Spinal cord (tissue), 10 donors: ENCODE data around the gene JPH2. TPM values are rescaled to one million over a fixed set of nuclear protein-coding genes. Genes with fewer than 3 reads are reported as not detected.
"Not testable (repeated sequence)": the region's sequence is repeated elsewhere in the genome, so short reads cannot be mapped to it uniquely, and the experiment has no call there.

Experiments used
- DNase-seq, 6 donors: peaks; one replicate each; pipeline versions ENCODE4 v3.0.0 to v3.0.0-alpha.2; 2013 to 2015; ENCODE audit warnings: low spot score in 6 of 6, low read depth in 4 of 6
- H3K27ac ChIP-seq: one replicate; pipeline ENCODE4 v1.5.1; 2013; ENCODE audit warnings: low read depth, low read length, control low read depth
- H3K27me3 ChIP-seq: one replicate; pipeline ENCODE4 v1.6.1; 2013; ENCODE audit warnings: low read length; ENCODE audit not compliant: control insufficient read depth, insufficient read depth
- H3K36me3 ChIP-seq: one replicate; pipeline ENCODE4 v1.6.1; 2013; ENCODE audit warnings: low read length; ENCODE audit not compliant: control insufficient read depth, insufficient read depth
- H3K4me1 ChIP-seq: one replicate; pipeline ENCODE4 v1.6.1; 2013; ENCODE audit warnings: low read length; ENCODE audit not compliant: control insufficient read depth, insufficient read depth
- H3K4me3 ChIP-seq: one replicate; pipeline ENCODE4 v1.5.1; 2013; ENCODE audit warnings: low read depth, low read length, control low read depth
- H3K9me3 ChIP-seq: one replicate; pipeline ENCODE4 v1.6.1; 2013; ENCODE audit warnings: low read length; ENCODE audit not compliant: control insufficient read depth, insufficient read depth
- WGBS: methylation state at CpG from one replicate; pipeline ENCODE4 v1.1.5; 2013; ENCODE audit warnings: missing lambda C conversion rate; ENCODE audit not compliant: insufficient coverage; 5-methylcytosine and 5-hydroxymethylcytosine counted together
- polyA plus RNA-seq, 2 donors: library from polyadenylated mRNA; unstranded; fragments of 120-200 nt; gene quantifications; one replicate each; pipeline ENCODE4 v1.2.1, GENCODE V29; 2013; ENCODE audit not compliant: insufficient read length in 2 of 2
- total RNA-seq, 2 donors: library from RNA; depleted of rRNA in 1 of 2; stranded (reverse); fragments of 120-200 nt in 1 of 2; fragments of >200 nt in 1 of 2; gene quantifications; one replicate each; pipeline versions ENCODE4 v1.2.3 to v1.2.4, GENCODE V29; 2013 to 2014
- donor health status: healthy.

The JPH2 gene
- total and polyA plus RNA-seq, 4 donors, result 1.4 to 2.5 (median 1.6) TPM

- H3K27me3 ChIP-seq, result no peaks in the 10 kb centered on the region
- H3K4me3 ChIP-seq, result no peak overlapping the region
- H3K36me3 ChIP-seq, result no peaks in the 10 kb centered on the region
- H3K9me3 ChIP-seq, result no peaks in the 10 kb centered on the region
- H3K27ac ChIP-seq, result no peak overlapping the region
- WGBS, result 69% methylated on average over 5 of the region's 8 CpGs
- no peak for DNase-seq
- H3K4me1 ChIP-seq, result no peaks in the 10 kb centered on the region
Observed at GRCh38 chr20:44135417-44136204, 51.4 kb downstream of the JPH2 start.

DNA sequence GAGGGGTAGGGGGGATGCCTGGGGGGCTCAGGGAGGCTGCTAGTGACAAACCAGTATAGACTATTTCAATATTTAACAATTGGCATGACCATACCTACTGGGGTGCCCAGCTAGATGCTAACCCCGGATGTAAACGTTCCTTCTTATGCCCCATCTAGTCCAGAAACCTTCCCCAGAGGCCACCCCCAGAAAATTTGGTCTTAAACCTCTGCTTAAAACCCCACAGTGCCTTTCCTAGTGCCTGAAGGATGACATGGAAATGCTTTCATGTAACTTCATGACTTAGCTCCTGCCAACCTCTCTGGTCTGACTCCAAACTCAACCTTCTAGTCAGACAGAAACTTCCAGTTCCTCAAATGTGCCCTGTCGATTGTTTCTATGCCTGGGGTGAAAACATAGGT, 52.0 kb downstream of the JPH2 start:
- WGBS, result 60% methylated on average over 2 of the region's 3 CpGs
- Histone ChIP-seq H3K4me1 (no peaks in the 10 kb centered on the region), H3K27ac (no peak overlapping the region), H3K36me3 (no peaks in the 10 kb centered on the region), H3K4me3 (no peak overlapping the region), H3K9me3 (no peaks in the 10 kb centered on the region), H3K27me3 (no peaks in the 10 kb centered on the region)
- DNase-seq, result peak in 1 of 6 donors; percentile 42

- H3K9me3 ChIP-seq, result no peaks in the 10 kb centered on the region
- H3K4me3 ChIP-seq, result no peak overlapping the region
- no peaks in the 10 kb centered on the region for H3K27me3 ChIP-seq
- H3K36me3 ChIP-seq, result no peaks in the 10 kb centered on the region
- WGBS, result 81% methylated on average over 3 of the region's 4 CpGs
- peak in 1 of 6 donors; percentile 16 for DNase-seq
- no peak overlapping the region for H3K27ac ChIP-seq
- no peaks in the 10 kb centered on the region for H3K4me1 ChIP-seq
Observed at GRCh38 chr20:44133424-44133823, 53.6 kb downstream of the JPH2 start.

DNA sequence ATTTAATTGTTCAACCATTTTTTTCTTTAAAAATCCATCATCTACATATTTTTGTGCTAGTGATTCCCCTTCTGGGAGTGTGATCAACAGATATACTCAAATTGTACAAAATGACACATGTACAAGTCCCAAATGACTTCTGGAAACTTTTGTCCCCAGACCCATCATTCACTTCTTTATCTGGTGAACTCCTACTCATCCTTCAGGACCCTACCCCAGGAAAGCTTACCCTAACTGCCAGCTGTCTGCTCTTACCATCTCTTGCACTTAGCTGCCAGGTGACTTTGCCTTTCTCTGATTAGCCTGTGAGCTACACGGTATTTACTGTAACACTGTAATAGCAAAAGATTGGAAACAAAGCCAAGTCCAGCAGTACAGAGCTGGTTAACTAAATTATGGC, 55.3 kb downstream of the JPH2 start:
- H3K27ac ChIP-seq, result no peak overlapping the region

GRCh38 chr20:44129911-44130718, 56.9 kb downstream of the JPH2 start:
- H3K36me3 ChIP-seq, result no peaks in the 10 kb centered on the region
- 61% methylated on average over 8 of the region's 9 CpGs for WGBS
- H3K27ac ChIP-seq, result no peak overlapping the region
- H3K27me3 ChIP-seq, result no peaks in the 10 kb centered on the region
- H3K4me1 ChIP-seq, result no peaks in the 10 kb centered on the region
- H3K9me3 ChIP-seq, result no peaks in the 10 kb centered on the region
- no peak for DNase-seq
- no peak overlapping the region for H3K4me3 ChIP-seq

More for the DNA sequence above, 55.3 kb downstream of the JPH2 start:
- DNase-seq, result no peak
- no CpG with 5 or more reads among the region's 1 CpG for WGBS
- H3K9me3 ChIP-seq, result no peaks in the 10 kb centered on the region
- H3K4me1 ChIP-seq, result no peaks in the 10 kb centered on the region
- no peak overlapping the region for H3K4me3 ChIP-seq
- no peaks in the 10 kb centered on the region for H3K36me3 ChIP-seq
- no peaks in the 10 kb centered on the region for H3K27me3 ChIP-seq

- H3K9me3 ChIP-seq, H3K27me3 ChIP-seq, H3K36me3 ChIP-seq, H3K4me1 ChIP-seq, DNase-seq, H3K4me3 ChIP-seq, H3K27ac ChIP-seq: not testable (repeated sequence)
- WGBS, result 93% methylated on average over 3 of the region's 7 CpGs
Observed at GRCh38 chr20:44129300-44129699, 57.7 kb downstream of the JPH2 start.

DNA sequence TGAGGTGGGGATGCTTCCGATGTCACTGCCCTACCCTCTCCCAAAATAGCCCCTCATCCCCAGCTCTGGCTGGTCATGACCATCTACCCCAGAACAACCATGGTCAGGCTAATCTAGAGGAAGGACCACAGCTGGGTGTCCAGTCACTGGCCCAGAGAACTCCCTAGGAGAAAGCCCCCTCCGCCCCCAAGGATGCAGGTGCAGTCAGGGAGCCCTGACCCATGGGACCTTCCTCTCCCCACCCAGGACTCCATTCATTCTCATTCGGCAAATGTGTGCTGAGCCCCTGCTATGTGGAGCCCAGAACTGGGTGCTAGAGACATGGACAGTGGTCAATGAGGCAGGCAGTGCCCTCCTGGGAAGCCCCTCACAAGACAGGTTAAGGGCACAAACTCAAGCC, 60.5 kb downstream of the JPH2 start:
- 88% methylated on average over 1 of the region's 3 CpGs for WGBS
- Histone ChIP-seq H3K27me3 (no peaks in the 10 kb centered on the region), H3K9me3 (no peaks in the 10 kb centered on the region), H3K27ac (no peak overlapping the region), H3K4me3 (no peak overlapping the region), H3K36me3 (no peaks in the 10 kb centered on the region), H3K4me1 (no peaks in the 10 kb centered on the region)
- DNase-seq, result no peak

DNA sequence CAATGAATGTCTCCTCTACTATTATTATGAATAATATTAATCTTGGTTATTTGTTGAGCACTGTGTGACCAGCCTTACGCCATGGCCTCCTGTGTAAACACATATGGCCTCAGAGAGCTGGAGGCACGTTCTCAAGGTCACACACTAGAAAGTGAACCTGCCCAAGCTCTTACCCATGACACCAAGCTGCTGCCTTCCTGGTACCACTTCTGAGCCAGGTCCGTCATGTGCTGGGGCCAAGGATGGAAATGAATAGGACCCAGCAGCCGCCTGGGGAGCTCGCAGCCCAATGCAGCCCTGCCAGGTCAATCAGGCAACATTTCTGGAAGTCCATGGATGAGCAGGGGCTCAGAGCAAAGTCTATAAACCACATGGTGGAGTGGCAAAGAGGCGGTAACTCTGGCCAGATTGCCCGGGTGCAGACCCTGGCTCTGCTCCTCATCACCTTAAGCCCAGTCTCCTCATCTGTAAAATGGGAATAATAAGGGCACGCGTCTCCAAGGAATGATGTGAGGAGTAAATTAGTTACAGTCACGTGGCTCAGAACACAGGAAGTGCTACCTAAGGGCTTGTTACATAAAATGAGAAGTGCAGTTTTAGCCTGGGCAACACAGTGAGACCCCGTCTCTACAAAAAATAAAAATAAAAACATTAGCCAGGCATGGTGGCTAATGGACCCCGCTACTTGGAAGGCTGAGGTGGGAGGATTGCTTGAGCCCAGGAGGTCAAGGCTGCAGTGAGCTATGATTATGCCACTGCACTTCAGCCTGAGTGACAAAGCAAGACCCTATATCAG, 61.5 kb downstream of the JPH2 start:
- no peaks in the 10 kb centered on the region for H3K4me1 ChIP-seq
- H3K4me3 ChIP-seq, result no peak overlapping the region
- H3K27me3 ChIP-seq, result peaks cover 2% of the 10 kb centered on the region
- H3K27ac ChIP-seq, result no peak overlapping the region
- no peaks in the 10 kb centered on the region for H3K9me3 ChIP-seq
- WGBS, result 79% methylated on average over 8 of the region's 12 CpGs
- H3K36me3 ChIP-seq, result no peaks in the 10 kb centered on the region
- no peak for DNase-seq

- WGBS, result 88% methylated on average over 1 of the region's 8 CpGs
- H3K4me1 ChIP-seq, result no peaks in the 10 kb centered on the region
- no peak overlapping the region for H3K4me3 ChIP-seq
- no peak overlapping the region for H3K27ac ChIP-seq
- DNase-seq, result no peak
- H3K9me3 ChIP-seq, result no peaks in the 10 kb centered on the region
- H3K36me3 ChIP-seq, result no peaks in the 10 kb centered on the region
- H3K27me3 ChIP-seq, result peaks cover 2% of the 10 kb centered on the region
Observed at GRCh38 chr20:44123874-44124535, 63.0 kb downstream of the JPH2 start.
